Left lung (tissue), 10 donors: ENCODE measurements around the gene LIMK1. TPM values are rescaled to one million over a fixed set of nuclear protein-coding genes. Genes with fewer than 3 reads are reported as not detected.

Experiments used
- ATAC-seq: fragments of 200-7000 bp; cut with Tn5 transposase; one replicate; pipeline ENCODE4 v1.9.1; 2020; ENCODE audit warnings: moderate library complexity
- DNase-seq, 4 donors: peaks; one replicate each; pipeline ENCODE4 v3.0.0-alpha.2; 2013 to 2020
- H3K27ac ChIP-seq, 2 donors: fragments of 200-600 bp; sonication (generic) in 1 of 2; one replicate each; pipeline versions ENCODE4 v1.5.0 to v1.8.0; 2020 to 2021
- H3K27me3 ChIP-seq, 2 donors: fragments of 200-600 bp; sonication (generic) in 1 of 2; one replicate each; pipeline versions ENCODE4 v1.5.0 to v1.8.0; 2020 to 2021
- H3K36me3 ChIP-seq, 2 donors: fragments of 200-600 bp; sonication (generic) in 1 of 2; one replicate each; pipeline versions ENCODE4 v1.5.0 to v1.8.0; 2020 to 2021
- H3K4me1 ChIP-seq, 2 donors: fragments of 200-600 bp; one replicate each; pipeline ENCODE4 v1.8.0; 2021
- H3K4me3 ChIP-seq, 2 donors: fragments of 200-600 bp; sonication (generic) in 1 of 2; one replicate each; pipeline versions ENCODE4 v1.5.0 to v1.8.0; 2020 to 2021; ENCODE audit warnings: mild to moderate bottlenecking in 1 of 2
- H3K9me3 ChIP-seq, 2 donors: fragments of 200-600 bp; sonication (generic) in 1 of 2; one replicate each; pipeline versions ENCODE4 v1.5.0 to v1.8.0; 2020 to 2021
- intact Hi-C, 2 donors: fragments of 100-400 bp; cut with DNase I; formaldehyde crosslinking; loops; one replicate each; pipeline versions ENCODE4 v1.11.2 to v1.14.2; 2022
- polyA plus RNA-seq, 6 donors: library from polyadenylated mRNA; unstranded; fragments of 120-200 nt; gene quantifications; one replicate each; pipeline ENCODE4 v1.2.1, GENCODE V29; 2013; ENCODE audit not compliant: insufficient read length in 6 of 6
- total RNA-seq, 2 donors: library from RNA; stranded (reverse); fragmentation: NEBNext Ultra II Directional; extraction: Animal tissue kit (Norgen Biotek cat#: 25700); gene quantifications; one replicate each; pipeline ENCODE4 v1.2.1, GENCODE V29; 2021
- TF ChIP-seq, protein P1 (sequence below), 2 donors: fragments of 200-600 bp; sonication (generic) in 1 of 2; IDR thresholded peaks; one replicate each; pipeline versions ENCODE4 v1.5.0 to v1.8.0; 2021; ENCODE audit warnings: antibody characterized with exemption in 2 of 2
- donor health status: DM: no; HTN: yes; CAD: no.
- donor health status: DM: no; HTN: no; CAD: no.

LIMK1 gene
- total and polyA plus RNA-seq, 8 donors: 17.4 to 47.2 (median 25.1) TPM

DNA sequence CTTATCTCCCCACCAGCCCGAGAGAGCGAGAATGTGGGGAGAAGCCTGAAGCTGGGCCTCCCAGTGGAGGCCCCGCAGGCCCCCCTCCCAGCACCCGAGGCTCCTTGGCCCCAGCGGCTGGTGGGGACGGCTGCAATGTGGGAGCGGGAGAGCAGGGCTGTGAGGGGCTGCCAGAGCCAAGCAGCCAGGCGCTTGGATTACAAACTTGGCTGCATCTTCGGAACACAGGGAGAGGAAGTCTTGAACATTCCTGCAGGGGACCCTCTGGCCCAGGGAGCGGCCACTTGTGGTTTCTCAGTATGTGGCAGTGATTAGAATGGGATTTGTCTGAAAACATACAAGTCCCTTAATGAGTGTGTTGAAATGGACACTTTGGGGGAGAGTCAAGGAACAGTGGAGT, 32.4 kb upstream of the LIMK1 start:
- H3K9me3 ChIP-seq: no peaks in the 10 kb centered on the region
- peak; percentile 59 for ATAC-seq
- H3K4me3 ChIP-seq: no peak overlapping the region
- H3K27me3 ChIP-seq: no peaks in the 10 kb centered on the region
- intact Hi-C loops: no loop called here
- TF ChIP-seq, protein P1, sequence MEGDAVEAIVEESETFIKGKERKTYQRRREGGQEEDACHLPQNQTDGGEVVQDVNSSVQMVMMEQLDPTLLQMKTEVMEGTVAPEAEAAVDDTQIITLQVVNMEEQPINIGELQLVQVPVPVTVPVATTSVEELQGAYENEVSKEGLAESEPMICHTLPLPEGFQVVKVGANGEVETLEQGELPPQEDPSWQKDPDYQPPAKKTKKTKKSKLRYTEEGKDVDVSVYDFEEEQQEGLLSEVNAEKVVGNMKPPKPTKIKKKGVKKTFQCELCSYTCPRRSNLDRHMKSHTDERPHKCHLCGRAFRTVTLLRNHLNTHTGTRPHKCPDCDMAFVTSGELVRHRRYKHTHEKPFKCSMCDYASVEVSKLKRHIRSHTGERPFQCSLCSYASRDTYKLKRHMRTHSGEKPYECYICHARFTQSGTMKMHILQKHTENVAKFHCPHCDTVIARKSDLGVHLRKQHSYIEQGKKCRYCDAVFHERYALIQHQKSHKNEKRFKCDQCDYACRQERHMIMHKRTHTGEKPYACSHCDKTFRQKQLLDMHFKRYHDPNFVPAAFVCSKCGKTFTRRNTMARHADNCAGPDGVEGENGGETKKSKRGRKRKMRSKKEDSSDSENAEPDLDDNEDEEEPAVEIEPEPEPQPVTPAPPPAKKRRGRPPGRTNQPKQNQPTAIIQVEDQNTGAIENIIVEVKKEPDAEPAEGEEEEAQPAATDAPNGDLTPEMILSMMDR (IDR thresholded peaks at IDR 0.05): no peak
- peaks cover 0 to 7% of the 10 kb centered on the region in 2 donors for H3K36me3 ChIP-seq
- no peaks in the 10 kb centered on the region for H3K4me1 ChIP-seq
- H3K27ac ChIP-seq: no peak overlapping the region
- peak in 2 of 4 donors; percentile 65 to 75 for DNase-seq

DNA sequence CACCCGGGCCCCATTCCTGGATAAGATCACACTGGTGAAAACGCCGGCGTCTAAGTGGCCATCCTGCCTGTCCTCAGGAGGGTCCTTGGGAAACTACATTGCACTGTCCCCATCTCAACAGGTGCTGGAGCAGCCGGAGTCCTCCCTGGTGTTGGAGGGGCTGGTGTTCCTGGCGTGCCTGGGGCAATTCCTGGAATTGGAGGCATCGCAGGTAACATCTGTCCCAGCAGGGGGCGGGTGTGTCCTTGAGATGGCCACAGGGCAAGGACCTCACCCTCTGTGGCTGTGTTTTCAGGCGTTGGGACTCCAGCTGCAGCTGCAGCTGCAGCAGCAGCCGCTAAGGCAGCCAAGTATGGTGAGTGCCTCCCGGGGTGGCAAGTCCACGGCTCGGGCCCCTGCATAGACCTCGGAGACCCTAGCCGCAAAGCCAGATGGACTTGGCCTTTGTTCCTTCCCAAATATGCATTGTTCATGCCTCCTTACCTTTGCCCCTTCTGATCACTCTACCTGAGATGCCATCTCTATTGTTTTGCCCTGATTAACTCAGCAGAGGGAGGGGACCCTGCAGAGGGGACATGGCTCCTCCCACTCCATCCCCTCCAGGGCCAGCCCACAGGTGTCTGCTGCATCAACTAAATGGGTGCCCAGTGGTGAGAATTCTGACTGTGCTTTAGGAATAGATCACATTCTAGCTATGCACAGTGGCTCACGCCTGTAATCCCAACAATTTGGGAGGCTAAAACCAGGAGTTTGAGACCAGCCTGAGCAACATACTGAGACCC, 31.8 kb upstream of the LIMK1 start:
- TF ChIP-seq, protein P1 (IDR thresholded peaks at IDR 0.05): peak in 1 of 2 donors; percentile 13
- Histone ChIP-seq H3K36me3 (peaks cover 0 to 7% of the 10 kb centered on the region in 2 donors), H3K27me3 (no peaks in the 10 kb centered on the region), H3K4me1 (no peaks in the 10 kb centered on the region), H3K4me3 (no peak overlapping the region), H3K9me3 (no peaks in the 10 kb centered on the region), H3K27ac (no peak overlapping the region)
- ATAC-seq (peak; percentile 74), DNase-seq (peak in 1 of 4 donors; percentile 69)
- intact Hi-C loops: no loop called here

DNA sequence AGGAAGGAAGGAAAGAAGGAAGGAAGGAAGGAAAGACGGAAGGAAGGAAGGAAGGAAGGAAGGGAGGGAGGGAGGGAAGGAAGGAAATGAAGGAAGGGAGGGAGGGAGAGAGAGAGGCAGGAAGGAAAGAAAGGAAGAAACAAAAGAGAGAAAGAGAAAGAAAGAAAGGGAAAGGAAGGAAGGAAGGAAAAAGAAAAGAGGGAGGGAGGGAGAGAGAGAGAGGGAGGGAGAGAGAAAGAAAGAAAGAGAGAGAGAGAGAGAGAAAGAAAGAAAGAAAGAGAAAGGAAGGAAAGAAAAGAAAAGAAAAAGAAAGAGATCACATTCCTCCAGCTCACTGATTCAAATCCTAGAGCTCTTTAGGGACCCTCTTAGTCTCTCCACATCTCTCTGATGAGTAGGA, 31.0 kb upstream of the LIMK1 start:
- DNase-seq: no peak
- Histone ChIP-seq H3K9me3 (no peaks in the 10 kb centered on the region), H3K27me3 (no peaks in the 10 kb centered on the region), H3K4me3 (no peak overlapping the region), H3K27ac (no peak overlapping the region), H3K36me3 (peaks cover 0 to 7% of the 10 kb centered on the region in 2 donors), H3K4me1 (no peaks in the 10 kb centered on the region)
- TF ChIP-seq, protein P1 (IDR thresholded peaks at IDR 0.05): no peak
- intact Hi-C loops: no loop called here
- no peak for ATAC-seq

DNA sequence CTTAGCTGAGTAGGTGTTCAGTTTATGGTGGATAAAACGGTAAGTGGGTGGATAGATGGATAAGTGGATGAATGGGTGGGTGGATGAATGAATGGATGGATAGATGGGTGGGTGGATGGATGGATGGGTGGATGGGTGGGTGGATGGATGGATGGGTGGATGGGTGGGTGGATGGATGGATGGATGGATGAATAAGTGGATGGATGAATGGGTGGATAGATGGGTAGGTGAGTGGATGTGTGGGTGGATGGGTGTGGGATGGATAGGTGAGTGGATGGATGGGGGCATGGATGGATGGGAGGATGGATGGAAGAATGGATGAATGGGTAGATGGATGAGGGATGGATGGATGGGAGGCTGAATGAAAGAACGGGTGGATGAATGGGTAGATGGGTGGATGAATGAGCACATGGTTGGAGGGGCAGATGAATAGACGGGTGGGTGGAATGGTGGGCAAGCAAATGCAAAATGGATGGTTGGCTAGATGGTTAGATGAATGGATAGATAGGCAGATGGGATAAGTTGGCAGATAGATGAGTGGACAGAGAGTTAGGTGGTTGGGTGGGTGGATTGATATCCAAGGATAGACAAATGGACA, 29.9 kb upstream of the LIMK1 start:
- TF ChIP-seq, protein P1 (IDR thresholded peaks at IDR 0.05): no peak
- H3K36me3 ChIP-seq: peaks cover 0 to under 1% of the 10 kb centered on the region in 2 donors

More for the DNA sequence above, 29.9 kb upstream of the LIMK1 start:
- Histone ChIP-seq H3K27ac (no peak overlapping the region), H3K9me3 (no peaks in the 10 kb centered on the region), H3K4me3 (no peak overlapping the region), H3K27me3 (no peaks in the 10 kb centered on the region), H3K4me1 (no peaks in the 10 kb centered on the region)
- intact Hi-C loops: no loop called here
- no peak for DNase-seq
- ATAC-seq: no peak
